Mesendoderm (in vitro differentiated cells): ENCODE results near the gene PLCB4.

Experiments used
- DNase-seq: peaks from one replicate; pipeline ENCODE4 v3.0.0; 2013
- H2AK5ac ChIP-seq: 2 replicates; pipeline ENCODE4 v1.6.1; 2013; ENCODE audit warnings: low read length, inconsistent platforms
- H2BK120ac ChIP-seq: 2 replicates; pipeline ENCODE4 v1.6.1; 2013; ENCODE audit warnings: low read depth, mild to moderate bottlenecking, low read length, moderate library complexity, mixed read lengths
- H2BK15ac ChIP-seq: replicated peaks from 2 replicates; pipeline ENCODE4 v1.6.1; 2013; ENCODE audit warnings: low read depth, mild to moderate bottlenecking, moderate library complexity
- H2BK5ac ChIP-seq: 2 replicates; pipeline ENCODE4 v1.6.1; 2013; ENCODE audit warnings: low read length, inconsistent platforms
- H3K18ac ChIP-seq: 2 replicates; pipeline ENCODE4 v1.6.1; 2013; ENCODE audit warnings: mild to moderate bottlenecking, low read length, mixed read lengths
- H3K23ac ChIP-seq: one replicate; pipeline ENCODE4 v1.6.1; 2013; ENCODE audit warnings: low read length
- H3K27ac ChIP-seq: 2 replicates; pipeline ENCODE4 v1.5.1; 2013; ENCODE audit warnings: low read depth, mild to moderate bottlenecking, inconsistent platforms, low read length, moderate library complexity
- H3K27me3 ChIP-seq: 2 replicates; pipeline ENCODE4 v1.6.1; 2013; ENCODE audit warnings: low read length, control low read depth, mild to moderate bottlenecking, inconsistent platforms; ENCODE audit not compliant: insufficient read depth, poor library complexity
- H3K36me3 ChIP-seq: 2 replicates; pipeline ENCODE4 v1.6.1; 2013; ENCODE audit warnings: low read length, inconsistent platforms; ENCODE audit not compliant: control insufficient read depth, insufficient read depth
- H3K4ac ChIP-seq: one replicate; pipeline ENCODE4 v1.6.1; 2013; ENCODE audit warnings: low read depth, mild to moderate bottlenecking, low read length, moderate library complexity
- H3K4me1 ChIP-seq: 2 replicates; pipeline ENCODE4 v1.6.1; 2013; ENCODE audit warnings: low read depth, low read length, inconsistent platforms; ENCODE audit not compliant: control insufficient read depth
- H3K4me2 ChIP-seq: 2 replicates; pipeline ENCODE4 v1.6.1; 2013; ENCODE audit warnings: low read length
- H3K4me3 ChIP-seq: 2 replicates; pipeline ENCODE4 v1.5.1; 2013; ENCODE audit warnings: mild to moderate bottlenecking, low read length
- H3K56ac ChIP-seq: one replicate; pipeline ENCODE4 v1.6.1; 2013; ENCODE audit warnings: low read length
- H3K79me1 ChIP-seq: 2 replicates; pipeline ENCODE4 v1.6.1; 2013; ENCODE audit warnings: low read length, inconsistent platforms
- H3K79me2 ChIP-seq: 2 replicates; pipeline ENCODE4 v1.6.1; 2013; ENCODE audit warnings: mild to moderate bottlenecking, low read length; ENCODE audit not compliant: control insufficient read depth, insufficient read depth
- H3K9ac ChIP-seq: 2 replicates; pipeline ENCODE4 v1.6.1; 2013; ENCODE audit warnings: low read length, inconsistent platforms
- H4K5ac ChIP-seq: one replicate; pipeline ENCODE4 v1.6.1; 2013; ENCODE audit warnings: low read length
- H4K8ac ChIP-seq: one replicate; pipeline ENCODE4 v1.6.1; 2013; ENCODE audit warnings: low read depth, mild to moderate bottlenecking, control low read depth, low read length, moderate library complexity
- WGBS: extraction: QIAGEN DNeasy Blood & Tissue Kit; methylation state at CpG from one replicate; pipeline ENCODE4 v1.1.7; 2013; ENCODE audit warnings: low lambda C conversion rate, missing lambda C conversion rate; ENCODE audit not compliant: insufficient coverage; ENCODE audit errors: extremely low coverage; 5-methylcytosine and 5-hydroxymethylcytosine counted together

Gene PLCB4

GRCh38 chr20:9487231-9487630 lies 418.3 kb downstream of the PLCB4 start:
- H3K4me1 ChIP-seq, result no peaks in the 10 kb centered on the region
- H4K8ac ChIP-seq, result no peak overlapping the region
- no peak overlapping the region for H3K27ac ChIP-seq
- H3K79me1 ChIP-seq, result no peaks in the 10 kb centered on the region
- no peak overlapping the region for H2BK120ac ChIP-seq
- H3K4me3 ChIP-seq, result no peak overlapping the region
- H3K9ac ChIP-seq, result no peak overlapping the region
- H3K4ac ChIP-seq, result no peak overlapping the region
- H3K4me2 ChIP-seq, result no peak overlapping the region
- H4K5ac ChIP-seq, result no peak overlapping the region
- WGBS, result no CpG with 5 or more reads among the region's 4 CpGs
- no peak overlapping the region for H3K18ac ChIP-seq
- no peak overlapping the region for H2BK5ac ChIP-seq
- H3K79me2 ChIP-seq, result no peaks in the 10 kb centered on the region
- H3K56ac ChIP-seq, result no peak overlapping the region
- H3K27me3 ChIP-seq, result no peaks in the 10 kb centered on the region
- H2AK5ac ChIP-seq, result no peak overlapping the region
- no peak for DNase-seq
- no peaks in the 10 kb centered on the region for H3K36me3 ChIP-seq
- H3K23ac ChIP-seq, result no peak overlapping the region
- H2BK15ac ChIP-seq, result no peak overlapping the region

- Histone ChIP-seq H4K5ac (no peak overlapping the region), H3K4me1 (no peaks in the 10 kb centered on the region), H3K27me3 (no peaks in the 10 kb centered on the region), H3K4me3 (no peak overlapping the region), H3K23ac (no peak overlapping the region), H3K18ac (no peak overlapping the region), H4K8ac (no peak overlapping the region), H2BK15ac (no peak overlapping the region), H2BK5ac (no peak overlapping the region), H3K4me2 (no peak overlapping the region), H3K4ac (no peak overlapping the region), H3K79me1 (no peaks in the 10 kb centered on the region), H3K56ac (no peak overlapping the region), H3K9ac (no peak overlapping the region), H2AK5ac (no peak overlapping the region), H2BK120ac (no peak overlapping the region), H3K36me3 (no peaks in the 10 kb centered on the region), H3K27ac (no peak overlapping the region), H3K79me2 (no peaks in the 10 kb centered on the region)
- no peak for DNase-seq
- no CpG with 5 or more reads among the region's 2 CpGs for WGBS
Measured at GRCh38 chr20:9488063-9488462, 419.2 kb downstream of the PLCB4 start.

GRCh38 chr20:9490161-9490560 lies 421.3 kb downstream of the PLCB4 start:
- Histone ChIP-seq H2BK5ac (no peak overlapping the region), H3K27ac (no peak overlapping the region), H3K4me1 (no peaks in the 10 kb centered on the region), H3K9ac (no peak overlapping the region), H3K23ac (no peak overlapping the region), H3K4me3 (no peak overlapping the region), H3K79me1 (no peaks in the 10 kb centered on the region), H3K4me2 (no peak overlapping the region), H4K5ac (no peak overlapping the region), H3K18ac (no peak overlapping the region), H2BK15ac (no peak overlapping the region), H4K8ac (no peak overlapping the region), H3K27me3 (no peaks in the 10 kb centered on the region), H3K56ac (no peak overlapping the region), H2BK120ac (no peak overlapping the region), H3K36me3 (no peaks in the 10 kb centered on the region), H3K79me2 (no peaks in the 10 kb centered on the region), H2AK5ac (no peak overlapping the region), H3K4ac (no peak overlapping the region)
- DNase-seq, result no peak
- WGBS, result no CpG with 5 or more reads among the region's 3 CpGs

- H3K4me1 ChIP-seq, result no peaks in the 10 kb centered on the region
Measured at GRCh38 chr20:9490631-9491030, 421.7 kb downstream of the PLCB4 start.

GRCh38 chr20:9491324-9491723 lies 422.4 kb downstream of the PLCB4 start:
- no CpG with 5 or more reads among the region's 1 CpG for WGBS
- Histone ChIP-seq H3K27ac (no peak overlapping the region), H3K56ac (no peak overlapping the region), H3K9ac (no peak overlapping the region), H4K8ac (no peak overlapping the region), H3K4me3 (no peak overlapping the region), H3K18ac (no peak overlapping the region), H2BK15ac (no peak overlapping the region), H3K79me2 (no peaks in the 10 kb centered on the region), H3K27me3 (no peaks in the 10 kb centered on the region), H2BK120ac (no peak overlapping the region), H3K4me2 (no peak overlapping the region), H3K23ac (no peak overlapping the region), H3K79me1 (no peaks in the 10 kb centered on the region), H3K4me1 (no peaks in the 10 kb centered on the region), H2BK5ac (no peak overlapping the region), H4K5ac (no peak overlapping the region), H3K4ac (no peak overlapping the region), H3K36me3 (no peaks in the 10 kb centered on the region), H2AK5ac (no peak overlapping the region)
- no peak for DNase-seq

More at GRCh38 chr20:9490631-9491030, 421.7 kb downstream of the PLCB4 start:
- Histone ChIP-seq H3K36me3 (no peaks in the 10 kb centered on the region), H2BK120ac (no peak overlapping the region), H3K56ac (no peak overlapping the region), H2BK15ac (no peak overlapping the region), H2BK5ac (no peak overlapping the region), H3K27me3 (no peaks in the 10 kb centered on the region), H4K5ac (no peak overlapping the region), H3K27ac (no peak overlapping the region), H3K4ac (no peak overlapping the region), H3K4me2 (no peak overlapping the region), H3K79me1 (no peaks in the 10 kb centered on the region), H3K23ac (no peak overlapping the region), H2AK5ac (no peak overlapping the region), H3K9ac (no peak overlapping the region), H3K4me3 (no peak overlapping the region), H4K8ac (no peak overlapping the region), H3K18ac (no peak overlapping the region), H3K79me2 (no peaks in the 10 kb centered on the region)
- no peak for DNase-seq
- WGBS, result no CpG with 5 or more reads among the region's 3 CpGs

GRCh38 chr20:9492067-9492466 lies 423.2 kb downstream of the PLCB4 start:
- no peak overlapping the region for H2AK5ac ChIP-seq
- no peak overlapping the region for H3K4me2 ChIP-seq
- H3K9ac ChIP-seq, result no peak overlapping the region
- no peak for DNase-seq
- no peak overlapping the region for H3K4ac ChIP-seq
- no peak overlapping the region for H2BK15ac ChIP-seq
- no peak overlapping the region for H3K56ac ChIP-seq
- H3K4me1 ChIP-seq, result no peaks in the 10 kb centered on the region
- no peak overlapping the region for H3K27ac ChIP-seq
- H3K79me1 ChIP-seq, result no peaks in the 10 kb centered on the region
- H2BK5ac ChIP-seq, result no peak overlapping the region
- no peaks in the 10 kb centered on the region for H3K27me3 ChIP-seq
- no peak overlapping the region for H3K23ac ChIP-seq
- H2BK120ac ChIP-seq, result no peak overlapping the region
- no peak overlapping the region for H3K18ac ChIP-seq
- no peak overlapping the region for H3K4me3 ChIP-seq
- no peaks in the 10 kb centered on the region for H3K79me2 ChIP-seq
- H4K8ac ChIP-seq, result no peak overlapping the region
- H4K5ac ChIP-seq, result no peak overlapping the region
- no CpG with 5 or more reads among the region's 4 CpGs for WGBS
- no peaks in the 10 kb centered on the region for H3K36me3 ChIP-seq
